Fibroblast of the aortic adventitia (primary cell): ENCODE measurements around the gene CMPK1. TPM values are rescaled to one million over a fixed set of nuclear protein-coding genes. Genes with fewer than 3 reads are reported as not detected.

Experiments
- DNase-seq: peaks from one replicate; pipeline ENCODE4 v3.0.0-alpha.2; 2010; ENCODE audit warnings: low read depth
- H3K4me3 ChIP-seq: 2 replicates; pipeline ENCODE4 v1.5.1; 2011; ENCODE audit warnings: low read depth, mild to moderate bottlenecking, control low read depth, low read length, moderate library complexity
- CTCF ChIP-seq: IDR thresholded peaks from 2 replicates; pipeline ENCODE4 v1.5.1; 2011; ENCODE audit warnings: mild to moderate bottlenecking, low read length, control low read depth, inconsistent platforms; ENCODE audit not compliant: insufficient read depth
- total RNA-seq: library from RNA; depleted of rRNA; stranded (reverse); fragments of >200 nt; gene quantifications from 2 replicates; pipeline ENCODE4 v1.2.3, GENCODE V29; 2012; ENCODE audit warnings: low replicate concordance

CMPK1 gene
- total RNA-seq, 1 donor, result 138 TPM

- DNase-seq, result no peak
- TF ChIP-seq CTCF, result no peak
- H3K4me3 ChIP-seq, result no peak overlapping the region
These were observed 69.0 kb downstream of the CMPK1 start for GRCh38 chr1:47402591-47402990.

- DNase-seq, result no peak
- no peak overlapping the region for H3K4me3 ChIP-seq
- TF ChIP-seq CTCF, result no peak
These were observed 69.8 kb downstream of the CMPK1 start for GRCh38 chr1:47403321-47403910.

- TF ChIP-seq CTCF, result no peak
- DNase-seq, result no peak
- no peak overlapping the region for H3K4me3 ChIP-seq
These were observed 72.1 kb downstream of the CMPK1 start for GRCh38 chr1:47405697-47406096.

- no peak for DNase-seq
- TF ChIP-seq CTCF, result no peak
- no peak overlapping the region for H3K4me3 ChIP-seq
These were observed 73.4 kb downstream of the CMPK1 start for GRCh38 chr1:47406966-47407365.

- no peak for DNase-seq
- H3K4me3 ChIP-seq, result no peak overlapping the region
- no peak for TF ChIP-seq CTCF
These were observed 73.9 kb downstream of the CMPK1 start for GRCh38 chr1:47407481-47407880.

- no peak for TF ChIP-seq CTCF
- H3K4me3 ChIP-seq, result no peak overlapping the region
These were observed 75.9 kb downstream of the CMPK1 start for GRCh38 chr1:47409311-47410067.

More at GRCh38 chr1:47409311-47410067, 75.9 kb downstream of the CMPK1 start:
- peak; percentile 62 for DNase-seq
